Measurements from ENCODE around the gene BIRC2. TPM values are rescaled to one million over a fixed set of nuclear protein-coding genes. Genes with fewer than 3 reads are reported as not detected.

The BIRC2 gene
- total RNA-seq, 1 donor from 2014 or later, result 56.6 TPM

DNA sequence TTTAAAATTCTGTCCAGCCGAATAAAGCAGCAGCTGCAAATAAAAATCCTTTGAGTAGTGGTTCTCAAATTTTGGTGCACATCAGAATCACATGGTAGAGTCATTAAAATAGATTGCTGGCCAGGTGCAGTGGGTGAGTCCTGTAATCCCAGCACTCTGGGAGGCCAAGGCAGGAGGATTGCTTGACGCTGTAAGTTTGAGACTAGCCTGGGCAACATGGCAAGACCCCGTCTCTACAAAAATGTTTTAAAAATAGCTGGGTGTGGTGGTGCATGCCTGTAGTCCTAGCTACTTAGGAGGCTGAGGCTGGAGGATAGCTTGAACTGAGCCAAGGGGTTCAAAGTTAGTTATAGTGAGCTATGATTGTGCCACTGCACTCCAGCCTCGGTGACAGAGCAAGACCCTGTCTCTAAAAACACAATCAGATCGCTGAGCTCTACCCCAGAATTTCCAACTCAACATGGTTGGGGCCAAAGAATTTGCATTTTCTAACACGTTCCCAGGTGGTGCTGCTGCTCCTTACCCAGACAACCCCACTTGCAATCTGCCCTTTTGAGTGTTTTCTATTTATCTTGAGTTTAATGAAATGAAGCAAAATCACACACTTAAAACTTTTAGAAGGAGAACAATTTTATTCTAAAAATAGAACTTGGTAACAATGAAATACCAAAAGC is 48.8 kb downstream of the BIRC2 start:
- no peak for FAIRE-seq
- DNase-seq (ENCODE audit: low read depth), result no peak
- H3K4me3 ChIP-seq (ENCODE audit: low read depth, low read length), result no peak overlapping the region
- no peaks in the 10 kb centered on the region for H3K27me3 ChIP-seq (ENCODE audit: control insufficient read depth, insufficient read depth, low read length)
- TF ChIP-seq, protein P1, sequence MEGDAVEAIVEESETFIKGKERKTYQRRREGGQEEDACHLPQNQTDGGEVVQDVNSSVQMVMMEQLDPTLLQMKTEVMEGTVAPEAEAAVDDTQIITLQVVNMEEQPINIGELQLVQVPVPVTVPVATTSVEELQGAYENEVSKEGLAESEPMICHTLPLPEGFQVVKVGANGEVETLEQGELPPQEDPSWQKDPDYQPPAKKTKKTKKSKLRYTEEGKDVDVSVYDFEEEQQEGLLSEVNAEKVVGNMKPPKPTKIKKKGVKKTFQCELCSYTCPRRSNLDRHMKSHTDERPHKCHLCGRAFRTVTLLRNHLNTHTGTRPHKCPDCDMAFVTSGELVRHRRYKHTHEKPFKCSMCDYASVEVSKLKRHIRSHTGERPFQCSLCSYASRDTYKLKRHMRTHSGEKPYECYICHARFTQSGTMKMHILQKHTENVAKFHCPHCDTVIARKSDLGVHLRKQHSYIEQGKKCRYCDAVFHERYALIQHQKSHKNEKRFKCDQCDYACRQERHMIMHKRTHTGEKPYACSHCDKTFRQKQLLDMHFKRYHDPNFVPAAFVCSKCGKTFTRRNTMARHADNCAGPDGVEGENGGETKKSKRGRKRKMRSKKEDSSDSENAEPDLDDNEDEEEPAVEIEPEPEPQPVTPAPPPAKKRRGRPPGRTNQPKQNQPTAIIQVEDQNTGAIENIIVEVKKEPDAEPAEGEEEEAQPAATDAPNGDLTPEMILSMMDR (IDR thresholded peaks at IDR 0.05; ENCODE audit: insufficient read depth, low read length, severe bottlenecking), result no peak
- H3K36me3 ChIP-seq (ENCODE audit: control insufficient read depth, insufficient read depth, low read length), result peaks cover 17% of the 10 kb centered on the region

DNA sequence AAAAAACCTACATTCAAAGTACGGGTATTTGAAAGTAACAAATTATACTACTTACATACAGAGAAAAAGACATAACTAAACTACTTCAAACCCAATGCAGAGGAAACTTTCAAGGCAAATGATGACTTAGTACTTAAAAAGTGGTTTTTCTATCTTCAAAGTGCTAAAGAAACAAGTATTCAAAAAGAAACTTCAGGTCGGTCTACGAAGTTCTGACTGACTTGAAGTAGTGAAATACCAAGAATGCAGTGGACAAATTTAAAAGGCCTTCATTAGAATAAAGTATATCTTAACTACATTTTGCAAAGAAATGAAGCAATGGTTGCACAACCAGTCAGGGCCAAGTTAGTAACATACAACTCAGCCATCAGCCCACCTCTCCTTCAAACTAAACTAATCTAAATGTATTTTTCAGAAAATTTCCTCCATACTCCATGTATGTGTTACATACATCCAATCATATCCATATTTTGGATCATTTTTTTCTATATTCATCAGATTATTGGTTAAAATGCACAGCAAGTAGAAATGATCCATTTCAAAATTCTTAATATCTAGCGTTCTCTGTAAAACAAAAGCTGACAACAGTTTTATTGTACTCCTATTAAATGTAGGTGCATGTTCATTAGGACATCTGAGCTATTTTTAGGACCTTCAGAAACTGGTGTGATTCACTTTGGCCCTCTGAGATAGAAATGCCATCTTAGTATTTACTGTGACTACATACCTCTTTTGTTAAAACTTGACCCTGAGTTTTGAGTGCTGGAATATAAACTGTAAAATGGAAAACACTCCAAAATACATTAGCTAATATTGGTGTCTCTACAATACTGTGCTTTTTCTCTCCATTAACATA is 49.9 kb downstream of the BIRC2 start:
- DNase-seq (ENCODE audit: low read depth) (no peak), FAIRE-seq (no peak)
- no peak overlapping the region for H3K4me3 ChIP-seq (ENCODE audit: low read depth, low read length)
- TF ChIP-seq, protein P1 (IDR thresholded peaks at IDR 0.05; ENCODE audit: insufficient read depth, low read length, severe bottlenecking), result no peak
- H3K27me3 ChIP-seq (ENCODE audit: control insufficient read depth, insufficient read depth, low read length), result no peaks in the 10 kb centered on the region
- peaks cover 12% of the 10 kb centered on the region for H3K36me3 ChIP-seq (ENCODE audit: control insufficient read depth, insufficient read depth, low read length)

DNA sequence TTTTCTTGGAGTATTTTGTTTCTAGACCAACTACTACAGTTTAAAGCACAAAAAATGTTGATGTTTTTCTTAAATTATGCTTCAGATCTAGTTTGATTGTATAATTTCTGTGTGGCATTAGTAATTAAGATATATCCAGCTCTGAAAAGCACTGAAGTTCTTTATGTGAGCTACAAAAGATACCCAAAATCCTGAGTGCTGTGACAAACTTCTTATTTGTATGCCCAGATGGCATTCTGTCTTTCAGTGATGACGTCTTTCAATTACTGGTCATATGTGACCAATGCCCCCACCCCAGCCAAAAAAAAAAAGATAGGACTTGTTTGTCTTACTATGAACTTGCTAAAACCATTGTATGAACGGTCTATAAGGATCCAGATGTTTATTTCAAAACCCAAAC is 51.3 kb downstream of the BIRC2 start:
- H3K4me3 ChIP-seq (ENCODE audit: low read depth, low read length), result no peak overlapping the region
- H3K27me3 ChIP-seq (ENCODE audit: control insufficient read depth, insufficient read depth, low read length), result no peaks in the 10 kb centered on the region
- FAIRE-seq (no peak), DNase-seq (ENCODE audit: low read depth) (no peak)
- TF ChIP-seq, protein P1 (IDR thresholded peaks at IDR 0.05; ENCODE audit: insufficient read depth, low read length, severe bottlenecking), result no peak
- H3K36me3 ChIP-seq (ENCODE audit: control insufficient read depth, insufficient read depth, low read length), result peaks cover 12% of the 10 kb centered on the region

DNA sequence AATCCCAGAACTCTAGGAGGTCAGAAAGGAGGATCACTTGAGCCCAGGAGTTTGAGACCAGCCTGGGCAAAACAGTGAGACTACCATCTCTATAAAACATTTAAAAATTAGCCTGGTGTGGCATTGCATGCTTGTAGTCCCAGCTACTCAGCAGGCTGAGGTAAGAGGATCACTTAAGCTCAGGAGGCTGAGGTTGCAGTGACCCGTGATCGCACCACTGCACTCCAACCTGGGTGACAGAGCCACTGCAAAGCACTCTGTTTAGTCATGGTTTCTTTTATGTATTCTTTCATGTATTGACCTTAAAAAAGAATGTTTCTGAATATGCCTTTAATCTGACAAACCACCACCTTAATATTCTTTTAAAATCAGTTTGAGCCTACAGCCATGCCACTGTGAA is 52.2 kb downstream of the BIRC2 start:
- TF ChIP-seq, protein P1 (IDR thresholded peaks at IDR 0.05; ENCODE audit: insufficient read depth, low read length, severe bottlenecking), result no peak
- Histone ChIP-seq H3K4me3 (ENCODE audit: low read depth, low read length) (no peak overlapping the region), H3K27me3 (ENCODE audit: control insufficient read depth, insufficient read depth, low read length) (no peaks in the 10 kb centered on the region), H3K36me3 (ENCODE audit: control insufficient read depth, insufficient read depth, low read length) (peaks cover 8% of the 10 kb centered on the region)
- DNase-seq (ENCODE audit: low read depth), result no peak
- no peak for FAIRE-seq

DNA sequence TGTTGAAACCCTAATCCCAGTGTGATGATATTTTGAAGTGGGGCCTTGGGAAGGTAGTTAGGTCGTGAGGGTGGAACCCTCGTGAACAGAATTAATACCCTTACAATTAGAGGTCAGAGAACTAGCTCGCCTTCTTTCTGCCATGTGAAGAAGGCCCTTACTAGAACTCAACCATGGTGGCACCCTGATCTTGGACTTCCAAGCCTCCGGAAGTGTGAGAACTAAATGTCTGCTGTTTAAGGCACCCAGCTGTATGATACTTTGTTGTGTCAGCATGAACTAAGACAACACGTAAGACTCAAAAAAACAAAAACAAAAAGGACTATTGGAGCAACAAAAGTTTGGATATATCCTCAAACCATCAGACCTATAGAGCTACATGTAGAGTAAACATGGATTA is 53.6 kb downstream of the BIRC2 start:
- DNase-seq (ENCODE audit: low read depth) (no peak), FAIRE-seq (no peak)

More for the DNA sequence above, 53.6 kb downstream of the BIRC2 start:
- no peak overlapping the region for H3K4me3 ChIP-seq (ENCODE audit: low read depth, low read length)
- TF ChIP-seq, protein P1 (IDR thresholded peaks at IDR 0.05; ENCODE audit: insufficient read depth, low read length, severe bottlenecking), result no peak
- peaks cover 8% of the 10 kb centered on the region for H3K36me3 ChIP-seq (ENCODE audit: control insufficient read depth, insufficient read depth, low read length)
- H3K27me3 ChIP-seq (ENCODE audit: control insufficient read depth, insufficient read depth, low read length), result no peaks in the 10 kb centered on the region

All from bronchial epithelial cell (primary cell).